ENCODE data around the gene SPR. TPM values are rescaled to one million over a fixed set of nuclear protein-coding genes. Genes with fewer than 3 reads are reported as not detected.

SPR gene
- total RNA-seq, 1 donor from 2014 or later = 46.2 TPM

DNA sequence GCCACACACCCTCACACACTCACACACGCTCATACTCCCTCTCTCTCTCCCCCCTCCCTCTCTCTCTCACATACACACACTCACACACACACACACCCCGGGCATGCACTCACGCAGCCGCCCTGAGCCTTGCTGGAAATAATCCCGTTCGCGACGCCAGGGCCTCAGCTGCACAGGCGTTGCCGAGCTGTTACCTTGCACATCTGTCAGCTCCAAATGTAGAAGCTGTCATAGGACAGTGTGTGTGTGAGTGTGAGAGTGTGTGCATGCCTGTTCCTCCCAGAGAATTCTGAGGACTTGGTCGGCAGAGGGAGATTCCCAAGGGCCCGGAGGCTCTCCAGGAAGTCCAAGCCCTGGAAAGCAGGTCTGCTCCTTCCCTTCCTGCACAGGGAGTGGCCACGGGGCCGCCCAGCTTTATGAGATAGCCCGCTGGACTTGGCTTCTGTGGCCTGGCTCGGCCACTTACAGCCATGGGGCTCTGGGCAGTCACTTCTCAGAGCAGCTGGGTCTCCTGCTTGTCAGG is 8.6 kb downstream of the SPR start:
- Histone ChIP-seq H3K27me3 (ENCODE audit: low read depth) (peaks cover 31% of the 10 kb centered on the region), H3K4me3 (no peak overlapping the region), H3K4me1 (no peaks in the 10 kb centered on the region), H3K9me3 (no peaks in the 10 kb centered on the region), H3K27ac (no peak overlapping the region), H3K36me3 (peaks cover 17% of the 10 kb centered on the region)
- TF ChIP-seq, protein P1, sequence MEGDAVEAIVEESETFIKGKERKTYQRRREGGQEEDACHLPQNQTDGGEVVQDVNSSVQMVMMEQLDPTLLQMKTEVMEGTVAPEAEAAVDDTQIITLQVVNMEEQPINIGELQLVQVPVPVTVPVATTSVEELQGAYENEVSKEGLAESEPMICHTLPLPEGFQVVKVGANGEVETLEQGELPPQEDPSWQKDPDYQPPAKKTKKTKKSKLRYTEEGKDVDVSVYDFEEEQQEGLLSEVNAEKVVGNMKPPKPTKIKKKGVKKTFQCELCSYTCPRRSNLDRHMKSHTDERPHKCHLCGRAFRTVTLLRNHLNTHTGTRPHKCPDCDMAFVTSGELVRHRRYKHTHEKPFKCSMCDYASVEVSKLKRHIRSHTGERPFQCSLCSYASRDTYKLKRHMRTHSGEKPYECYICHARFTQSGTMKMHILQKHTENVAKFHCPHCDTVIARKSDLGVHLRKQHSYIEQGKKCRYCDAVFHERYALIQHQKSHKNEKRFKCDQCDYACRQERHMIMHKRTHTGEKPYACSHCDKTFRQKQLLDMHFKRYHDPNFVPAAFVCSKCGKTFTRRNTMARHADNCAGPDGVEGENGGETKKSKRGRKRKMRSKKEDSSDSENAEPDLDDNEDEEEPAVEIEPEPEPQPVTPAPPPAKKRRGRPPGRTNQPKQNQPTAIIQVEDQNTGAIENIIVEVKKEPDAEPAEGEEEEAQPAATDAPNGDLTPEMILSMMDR (IDR thresholded peaks at IDR 0.05) = no peak
- intact Hi-C loops (cut with DNase I) = no loop called here
- DNase-seq (peak; percentile 50), ATAC-seq (peak; percentile 52 to 64)

DNA sequence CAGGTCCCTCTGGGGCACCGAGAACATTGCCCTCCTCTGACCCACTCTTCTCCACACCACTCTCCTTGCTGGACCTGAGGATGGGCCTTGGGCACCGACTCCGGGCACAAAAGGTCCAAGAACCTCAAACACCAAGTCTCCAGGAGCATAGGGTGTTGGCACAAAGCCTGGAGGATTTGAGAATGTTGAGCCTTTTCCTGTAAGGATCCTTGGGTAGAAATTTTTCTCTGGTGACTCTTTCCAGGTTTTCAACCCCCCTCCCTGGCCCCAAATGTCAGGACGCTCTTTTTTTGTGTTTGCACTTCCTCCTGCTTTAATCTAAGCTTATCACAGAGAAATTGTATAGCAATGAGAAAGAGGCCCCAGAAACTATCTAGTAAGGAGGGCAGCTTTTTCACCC is 9.2 kb downstream of the SPR start:
- intact Hi-C loops (cut with DNase I) = no loop called here
- DNase-seq (no peak), ATAC-seq (no peak)
- Histone ChIP-seq H3K27ac (no peak overlapping the region), H3K9me3 (no peaks in the 10 kb centered on the region), H3K4me1 (no peaks in the 10 kb centered on the region), H3K36me3 (peaks cover 11% of the 10 kb centered on the region), H3K4me3 (no peak overlapping the region), H3K27me3 (ENCODE audit: low read depth) (peaks cover 31% of the 10 kb centered on the region)
- TF ChIP-seq, protein P1 (IDR thresholded peaks at IDR 0.05) = no peak

DNA sequence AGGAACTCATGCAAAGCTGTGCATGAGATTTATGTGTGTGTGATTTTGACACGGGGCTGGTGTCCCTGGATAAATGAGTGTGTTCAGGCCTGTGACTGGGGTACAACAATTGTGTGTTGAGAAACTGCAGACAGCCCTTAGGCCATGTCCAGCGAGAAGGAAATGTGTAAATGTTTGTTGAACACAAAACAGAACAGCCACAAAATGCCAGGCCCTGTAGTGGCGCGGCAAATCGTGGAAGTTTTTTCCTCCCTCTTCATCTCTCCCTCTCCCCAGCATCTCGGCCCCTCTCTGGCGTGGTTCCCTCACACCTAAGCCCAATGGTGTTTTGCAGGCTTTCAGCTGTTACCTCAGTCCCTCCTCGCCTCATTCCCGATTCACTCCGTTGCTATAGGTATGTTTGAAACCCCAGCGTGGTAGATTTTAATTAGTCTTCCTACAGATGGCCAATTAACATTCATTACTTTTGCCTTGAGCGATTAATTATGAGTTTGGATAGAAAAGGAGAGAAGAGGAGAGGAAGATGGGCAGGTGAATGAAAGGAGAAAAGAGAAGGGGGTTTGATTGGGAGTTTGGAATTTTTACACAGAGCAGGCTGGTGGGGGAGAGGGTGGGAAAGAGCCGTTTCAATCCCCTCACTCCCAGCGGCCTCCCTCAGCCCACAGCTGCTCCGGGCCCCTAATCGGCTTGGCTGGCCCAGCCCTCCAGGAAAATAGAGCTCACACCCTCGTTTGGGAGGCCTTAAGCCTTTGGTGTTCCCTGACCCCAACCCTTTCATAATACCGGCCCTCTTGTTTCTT is 10.8 kb downstream of the SPR start:
- Histone ChIP-seq H3K27me3 (ENCODE audit: low read depth) (peaks cover 32% of the 10 kb centered on the region), H3K4me1 (no peaks in the 10 kb centered on the region), H3K4me3 (no peak overlapping the region), H3K9me3 (no peaks in the 10 kb centered on the region), H3K27ac (no peak overlapping the region), H3K36me3 (no peaks in the 10 kb centered on the region)
- no peak for ATAC-seq
- TF ChIP-seq, protein P1 (IDR thresholded peaks at IDR 0.05) = no peak
- intact Hi-C loops (cut with DNase I) = no loop called here
- no peak for DNase-seq

DNA sequence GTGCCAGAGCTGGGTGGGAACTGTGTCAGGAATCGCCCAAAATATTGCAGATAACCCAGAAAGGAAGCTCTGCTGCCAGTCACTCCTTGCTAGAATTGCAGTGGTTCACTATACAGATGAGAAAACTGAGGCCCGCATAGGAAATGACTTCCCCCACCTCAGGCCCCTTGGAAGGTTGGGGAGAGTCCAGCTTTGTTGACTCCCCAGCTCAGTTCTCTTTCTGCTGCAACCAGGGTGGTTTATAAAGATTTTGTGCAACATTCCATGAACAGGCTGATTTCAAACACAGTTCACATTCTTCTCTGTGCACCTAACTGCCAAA is 11.3 kb downstream of the SPR start:
- H3K4me3 ChIP-seq = no peak overlapping the region
- TF ChIP-seq, protein P1 (IDR thresholded peaks at IDR 0.05) = no peak
- no peaks in the 10 kb centered on the region for H3K36me3 ChIP-seq
- peaks cover 36% of the 10 kb centered on the region for H3K27me3 ChIP-seq (ENCODE audit: low read depth)
- DNase-seq = no peak
- H3K9me3 ChIP-seq = no peaks in the 10 kb centered on the region
- no peaks in the 10 kb centered on the region for H3K4me1 ChIP-seq
- no peak overlapping the region for H3K27ac ChIP-seq
- ATAC-seq = no peak
- intact Hi-C loops (cut with DNase I) = no loop called here

DNA sequence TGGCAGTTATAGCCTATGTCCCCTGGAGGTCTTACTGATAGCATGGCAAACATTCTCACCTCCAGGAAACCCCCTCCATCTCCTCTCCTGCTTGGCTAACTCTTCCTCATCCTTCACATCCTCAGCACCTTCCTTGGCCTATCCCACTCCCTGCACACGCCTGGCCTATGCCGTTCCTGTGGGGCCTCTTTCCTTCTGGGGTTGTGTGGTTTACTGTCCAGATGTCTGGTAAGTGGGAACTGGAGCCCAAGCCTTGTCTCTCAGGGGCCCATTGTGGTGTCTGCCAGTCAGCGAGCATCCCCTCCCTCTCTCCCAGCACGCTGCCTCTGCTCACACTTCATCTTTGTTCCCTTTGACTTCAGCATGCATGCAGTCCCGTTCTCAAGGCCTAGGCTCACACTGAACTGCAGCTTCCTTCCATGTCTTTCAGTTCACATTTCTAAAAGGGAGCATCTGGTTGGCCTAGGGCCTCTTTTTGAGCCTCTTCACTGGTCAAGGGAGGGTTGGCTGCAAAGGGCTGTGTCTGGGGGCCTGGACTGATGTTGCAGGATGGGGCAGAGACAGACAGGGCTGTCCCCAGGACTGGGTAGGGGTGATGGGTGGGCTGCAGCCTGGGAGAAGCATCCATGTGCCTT is 13.1 kb downstream of the SPR start:
- H3K27me3 ChIP-seq (ENCODE audit: low read depth) = peaks cover 28% of the 10 kb centered on the region

More for the DNA sequence above, 13.1 kb downstream of the SPR start:
- TF ChIP-seq, protein P1 (IDR thresholded peaks at IDR 0.05) = no peak
- Histone ChIP-seq H3K36me3 (no peaks in the 10 kb centered on the region), H3K4me1 (no peaks in the 10 kb centered on the region), H3K27ac (no peak overlapping the region), H3K4me3 (no peak overlapping the region), H3K9me3 (no peaks in the 10 kb centered on the region)
- ATAC-seq (no peak), DNase-seq (no peak)
- intact Hi-C loops (cut with DNase I) = no loop called here

Measured in lower lobe of right lung (tissue), 2 donors.